K562 (cell line): Measurements from ENCODE around the gene NXN. TPM values are rescaled to one million over a fixed set of nuclear protein-coding genes. Genes with fewer than 3 reads are reported as not detected.

Source experiments
- ATAC-seq: fragments of 200-7000 bp; cut with Tn5 transposase; 3 replicates; pipeline ENCODE4 v1.9.1; 2020; ENCODE audit warnings: moderate library complexity
- BruUV-seq: library from RNA; stranded (reverse); fragments of 400-500 nt; replicated peaks from 2 replicates; lab custom pipeline; 2021; lab: Mats Ljungman, UMichigan
- CTCF ChIA-PET: fragments of 300-600 bp; formaldehyde crosslinking; extraction: SDS; loops from one replicate; lab custom pipeline; 2021; ENCODE audit warnings: low intra/inter-chr PET ratio; lab: Yijun Ruan, JAX
- POLR2A ChIA-PET: fragments of 300-600, 350-650 bp; sonication (Branson Sonifier 250); formaldehyde crosslinking; extraction: SDS; loops from one replicate; lab custom pipeline; 2021; ENCODE audit warnings: antibody characterized with exemption, inconsistent platforms; lab: Yijun Ruan, JAX
- DNase-seq, 4 experiments: peaks; one replicate each; pipeline versions ENCODE4 v3.0.0 to v3.0.0-alpha.2; 2011 to 2018; ENCODE audit warnings: low spot score in 3 of 4, mixed read lengths in 3 of 4; ENCODE audit errors: extremely low read depth in 1 of 4
- FAIRE-seq: peaks from 2 replicates; lab custom pipeline; 2011; peaks lifted over from hg19 to GRCh38; lab: Jason Lieb, UNC
- H2AFZ ChIP-seq: 2 replicates; pipeline ENCODE4 v1.6.0; 2011; ENCODE audit warnings: low read depth, low read length, control low read depth, inconsistent platforms
- H3K27ac ChIP-seq: fragments of 200-600 bp; 3 replicates; pipeline ENCODE4 v1.8.0; 2011; ENCODE audit warnings: low read depth, mild to moderate bottlenecking, control low read depth, inconsistent platforms, low read length, moderate library complexity, mixed read lengths; ENCODE audit errors: extremely low read depth
- H3K27me3 ChIP-seq, 2 experiments: fragments of 300-600 bp in 1 of 2; 2 replicates in 1 of 2; 3 replicates in 1 of 2; pipeline versions ENCODE4 v1.6.0 to v1.8.0; 2011; ENCODE audit warnings: inconsistent platforms in 2 of 2, low read length in 2 of 2, mild to moderate bottlenecking in 1 of 2, mixed read lengths in 1 of 2, moderate library complexity in 1 of 2; ENCODE audit not compliant: control insufficient read depth in 2 of 2, insufficient read depth in 2 of 2
- H3K36me3 ChIP-seq: fragments of 300-600 bp; 3 replicates; pipeline ENCODE4 v1.8.0; 2011; ENCODE audit warnings: mild to moderate bottlenecking, low read length, inconsistent platforms; ENCODE audit not compliant: control insufficient read depth, insufficient read depth
- H3K4me1 ChIP-seq, 2 experiments: fragments of 200-600 bp in 1 of 2; replicated peaks in 1 of 2; 2 replicates in 1 of 2; 3 replicates in 1 of 2; pipeline versions ENCODE4 v1.5.1 to v1.8.0; 2011; ENCODE audit warnings: inconsistent platforms in 2 of 2, low read length in 2 of 2, mild to moderate bottlenecking in 1 of 2, mixed read lengths in 1 of 2, moderate library complexity in 1 of 2; ENCODE audit not compliant: control insufficient read depth in 2 of 2, insufficient read depth in 2 of 2
- H3K4me2 ChIP-seq: 2 replicates; pipeline ENCODE4 v1.6.1; 2011; ENCODE audit warnings: low read length, control low read depth, inconsistent platforms, mixed read lengths; ENCODE audit not compliant: insufficient read depth
- H3K4me3 ChIP-seq: fragments of 200-600 bp; sonication (generic), shearing (Covaris generic); 2 replicates; pipeline ENCODE4 v1.5.1; 2016; ENCODE audit warnings: control low read depth, inconsistent platforms
- H3K79me2 ChIP-seq: fragments of 200-600 bp; 3 replicates; pipeline ENCODE4 v1.8.0; 2011; ENCODE audit warnings: low read length, inconsistent platforms; ENCODE audit not compliant: control insufficient read depth, insufficient read depth
- H3K9ac ChIP-seq, 2 experiments: 2 replicates each; pipeline versions ENCODE4 v1.6.0 to v1.6.1; 2011; ENCODE audit warnings: low read depth in 2 of 2, low read length in 2 of 2, control low read depth in 1 of 2, inconsistent platforms in 1 of 2, mild to moderate bottlenecking in 1 of 2, mixed read lengths in 1 of 2; ENCODE audit not compliant: insufficient read depth in 1 of 2
- H3K9me1 ChIP-seq: one replicate; pipeline ENCODE4 v1.6.0; 2011; ENCODE audit warnings: inconsistent platforms, mild to moderate bottlenecking, low read length, moderate library complexity; ENCODE audit not compliant: control insufficient read depth, insufficient read depth
- H3K9me3 ChIP-seq: replicated peaks from 2 replicates; pipeline ENCODE4 v1.5.1; 2011; ENCODE audit warnings: low read depth, low read length, inconsistent platforms; ENCODE audit not compliant: control insufficient read depth, insufficient read depth
- H4K20me1 ChIP-seq: replicated peaks from 2 replicates; pipeline ENCODE4 v1.6.1; 2011; ENCODE audit warnings: low read length, inconsistent platforms, mixed read lengths; ENCODE audit not compliant: control insufficient read depth, insufficient read depth
- CBFA2T2 ChIP-seq: fragments of 450-650 bp; conservative IDR thresholded peaks from 2 replicates; pipeline ENCODE4 v1.6.1; 2017; ENCODE audit warnings: mild to moderate bottlenecking
- CREB5 ChIP-seq: fragments of 250-450 bp; sonication (Bioruptor Pico); IDR thresholded peaks from 2 replicates; pipeline ENCODE4 v1.5.0; 2020; ENCODE audit warnings: mild to moderate bottlenecking
- DIDO1 ChIP-seq: fragments of 450-650 bp; IDR thresholded peaks from 2 replicates; pipeline ENCODE4 v1.6.1; 2016; ENCODE audit warnings: low read depth, missing biosample characterization, missing genetic modification characterization
- MXI1 ChIP-seq: IDR thresholded peaks from 2 replicates; pipeline ENCODE4 v1.6.1; 2011; ENCODE audit warnings: low read depth, mild to moderate bottlenecking, improper control_type of control experiment, low read length
- RAD51 ChIP-seq: fragments of 450-650 bp; IDR thresholded peaks from 2 replicates; pipeline ENCODE4 v1.7.1; 2016; ENCODE audit warnings: low read depth, mild to moderate bottlenecking, borderline replicate concordance
- TFE3 ChIP-seq: fragments of 450-650 bp; formaldehyde crosslinking; IDR thresholded peaks from 2 replicates; pipeline ENCODE4 v1.4.0; 2020; ENCODE audit warnings: mild to moderate bottlenecking, mixed read lengths
- USF1 ChIP-seq: sonication (generic); formaldehyde crosslinking; IDR thresholded peaks from 2 replicates; pipeline ENCODE4 v1.9.0; 2022; ENCODE audit warnings: mild to moderate bottlenecking, missing genetic modification reagents
- USF2 ChIP-seq: sonication (generic); formaldehyde crosslinking; IDR thresholded peaks from 2 replicates; pipeline ENCODE4 v1.5.0; 2020; ENCODE audit warnings: missing genetic modification reagents
- ZC3H11A ChIP-seq: IDR thresholded peaks from 2 replicates; pipeline ENCODE4 v1.6.1; 2012; ENCODE audit warnings: low read depth, low read length, improper control_type of control experiment
- whole genome bisulfite sequencing: fragments of 100-300 bp; shearing (Covaris generic); methylation state at CpG from one replicate; pipeline ENCODE4 v1.1.6; 2016; ENCODE audit warnings: low coverage, mixed read lengths; ENCODE audit not compliant: insufficient coverage; ENCODE audit errors: missing lambda C conversion rate; 5-methylcytosine and 5-hydroxymethylcytosine counted together
- in situ Hi-C: fragments of 300-500 bp; cut with MboI; formaldehyde crosslinking; loops from 4 replicates; pipeline ENCODE4 v1.15.0; 2018; ENCODE audit warnings: inconsistent platforms, mixed read lengths
- intact Hi-C: fragments of 100-400 bp; cut with micrococcal nuclease; formaldehyde crosslinking; loops from 2 replicates; pipeline ENCODE4 v1.14.2; 2022
- polyA plus RNA-seq, 8 experiments: library from polyadenylated mRNA; depleted of rRNA in 4 of 8; stranded (reverse) in 5 of 8; unstranded in 3 of 8; fragments of >200 nt; fragmentation: Nextera tagmentation in 2 of 8; fragmentation: Illumina TruSeq in 1 of 8; extraction: Ambion mirVana in 2 of 8; extraction: Trizol in 1 of 8; gene quantifications; 2 replicates each; pipeline versions ENCODE4 v1.2.1 to v1.2.3, GENCODE V29; 2011 to 2014; ENCODE audit warnings: inconsistent platforms in 1 of 8, missing spikeins in 1 of 8
- total RNA-seq, 7 experiments: library from RNA; depleted of rRNA in 6 of 7; stranded (reverse); fragments of >200 nt in 6 of 7; fragmentation: Illumina TruSeq in 2 of 7; extraction: Trizol in 2 of 7; gene quantifications; 2 replicates each; pipeline versions ENCODE4 v1.2.1 to v1.2.3, GENCODE V29; 2011 to 2021; ENCODE audit warnings: low replicate concordance in 1 of 7

Gene NXN
- total and polyA plus RNA-seq, 9 of the 15 experiments (the other 6 are each of a cell fraction or from before 2014, with no cell fraction given), result 0.08 to 0.39 (median 0.29) TPM; not detected in 5

- TF ChIP-seq USF2 (CRISPR knock-in tag) (peak; percentile 30), USF1 (CRISPR knock-in tag) (0 out of 2 replicates have a peak, but pooled peaks have one; percentile 18), CBFA2T2 (peak; percentile 21; the same call in 1 of the 2 replicates), RAD51 (peak; percentile 72), ZC3H11A (no peak), MXI1 (no peak), CREB5 (no peak), DIDO1 (tag) (no peak), TFE3 (peak; percentile 87)
- under 1% methylated on average over 23 of the region's 30 CpGs for WGBS
Observed at GRCh38 chr17:869567-870525, 109.7 kb downstream of the NXN start.

More at GRCh38 chr17:869567-870525, 109.7 kb downstream of the NXN start:
- Histone ChIP-seq H3K4me2 (no peak overlapping the region), H3K4me3 (no peak overlapping the region), H3K79me2 (no peaks in the 10 kb centered on the region), H3K4me1 (no peaks in the 10 kb centered on the region; a peak in 1 of 5 replicates), H3K27ac (no peak overlapping the region), H3K36me3 (no peaks in the 10 kb centered on the region), H4K20me1 (no peaks in the 10 kb centered on the region), H3K9ac (no peak overlapping the region), H3K9me1 (no peaks in the 10 kb centered on the region), H2AFZ (no peak overlapping the region), H3K27me3 (peaks cover 20 to 47% of the 10 kb centered on the region in 2 experiments; a peak in 4 of 5 replicates), H3K9me3 (no peaks in the 10 kb centered on the region)
- intact Hi-C loops, result no loop called here
- no peak for FAIRE-seq
- ChIA-PET POLR2A (interaction anchor here (0.7 to 1.0 kb wide), 2 partner anchors 18 to 20 kb away, joined by 3 to 6 read pairs; no protein-coding TSS in a partner anchor), CTCF (no interaction called here)
- peak in 1 of 4 experiments; percentile 23 for DNase-seq
- ATAC-seq, result no peak
- no TSS peak for BruUV-seq
- in situ Hi-C loops, result no loop called here
